Measurements from ENCODE around the gene VEGFC.

Gene VEGFC

GRCh38 chr4:176668324-176668723, 124.4 kb downstream of the VEGFC start:
- no peak for DNase-seq

DNA sequence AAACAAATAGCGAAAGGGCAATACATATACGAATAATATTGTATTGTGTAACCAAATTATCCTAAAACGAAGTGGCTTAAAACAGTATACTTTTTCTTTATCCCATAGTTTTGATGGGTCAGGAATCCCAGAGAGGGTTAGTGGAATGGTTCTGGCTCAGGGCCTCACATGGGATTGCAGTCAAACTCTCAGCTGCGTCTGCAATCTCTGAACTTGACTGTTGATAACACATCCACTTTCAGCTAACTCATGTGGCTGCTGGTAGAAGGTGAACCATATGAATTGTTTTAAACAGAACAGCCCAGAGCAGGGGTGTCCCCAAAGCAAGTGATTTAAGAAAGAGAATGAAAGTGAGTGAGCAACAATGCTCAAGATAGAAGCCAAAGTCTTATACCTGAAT, 127.8 kb downstream of the VEGFC start:
- DNase-seq, result no peak

GRCh38 chr4:176660561-176660960, 132.2 kb downstream of the VEGFC start:
- no peak for DNase-seq

GRCh38 chr4:176656108-176656507, 136.6 kb downstream of the VEGFC start:
- no peak for DNase-seq

GRCh38 chr4:176654565-176655216, 138.0 kb downstream of the VEGFC start:
- no peak for DNase-seq

- no peak for DNase-seq
Observed at GRCh38 chr4:176653401-176654220, 139.1 kb downstream of the VEGFC start.

DNA sequence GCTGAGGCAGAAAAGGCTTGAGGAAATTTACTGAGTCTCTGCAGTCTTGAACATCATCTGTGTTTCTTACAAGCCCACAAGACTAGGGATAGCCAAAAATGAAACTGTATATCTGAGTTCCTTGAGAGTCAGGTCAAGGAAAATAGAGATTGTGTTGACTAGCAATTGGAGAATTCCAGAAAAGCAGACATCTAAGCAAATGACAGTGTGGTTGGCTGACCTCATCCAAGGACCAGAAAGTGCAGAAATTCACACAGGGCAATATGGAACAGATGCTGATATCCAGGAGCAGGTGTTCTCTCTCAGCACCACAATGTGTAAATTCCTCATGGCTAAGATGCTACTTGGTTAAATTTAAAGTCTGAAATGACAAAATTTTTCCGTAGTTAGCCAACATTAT, 146.4 kb downstream of the VEGFC start:
- DNase-seq, result no peak

DNA sequence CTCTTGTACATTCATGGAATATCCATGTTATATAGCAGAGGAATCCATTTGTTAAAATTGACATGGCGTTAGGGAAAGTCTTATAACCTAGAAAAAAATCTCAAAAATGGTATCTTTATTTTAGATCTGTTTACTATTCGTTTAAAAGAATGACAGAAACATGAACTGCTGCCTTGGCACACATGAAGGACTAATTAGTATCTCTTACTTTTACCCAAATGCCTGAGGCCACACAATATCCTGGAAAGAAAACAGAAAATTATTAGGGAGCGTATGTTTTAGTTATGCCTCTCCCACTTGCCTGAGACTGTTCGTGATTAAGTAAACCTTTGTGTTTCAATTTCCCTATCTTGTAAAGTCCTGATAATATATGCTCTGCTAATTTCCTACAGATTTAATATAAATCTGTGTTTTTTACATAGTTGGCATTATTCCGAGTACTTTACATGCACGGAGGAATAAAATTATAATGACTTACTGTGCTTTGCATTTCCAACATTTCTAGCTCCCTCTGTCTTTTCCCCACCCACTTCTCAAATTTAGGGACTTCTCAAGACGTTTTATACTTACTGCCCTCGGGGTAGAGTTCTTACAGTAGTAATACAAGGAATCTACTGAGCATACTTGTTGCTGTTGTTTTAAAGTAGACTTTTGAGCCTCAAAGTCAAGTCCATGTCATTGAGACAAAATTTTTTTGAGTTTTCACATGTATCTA, 147.3 kb downstream of the VEGFC start:
- DNase-seq, result no peak

GRCh38 chr4:176642472-176642871, 150.2 kb downstream of the VEGFC start:
- DNase-seq, result no peak

- no peak for DNase-seq
Observed at GRCh38 chr4:176641237-176641636, 151.5 kb downstream of the VEGFC start.

DNA sequence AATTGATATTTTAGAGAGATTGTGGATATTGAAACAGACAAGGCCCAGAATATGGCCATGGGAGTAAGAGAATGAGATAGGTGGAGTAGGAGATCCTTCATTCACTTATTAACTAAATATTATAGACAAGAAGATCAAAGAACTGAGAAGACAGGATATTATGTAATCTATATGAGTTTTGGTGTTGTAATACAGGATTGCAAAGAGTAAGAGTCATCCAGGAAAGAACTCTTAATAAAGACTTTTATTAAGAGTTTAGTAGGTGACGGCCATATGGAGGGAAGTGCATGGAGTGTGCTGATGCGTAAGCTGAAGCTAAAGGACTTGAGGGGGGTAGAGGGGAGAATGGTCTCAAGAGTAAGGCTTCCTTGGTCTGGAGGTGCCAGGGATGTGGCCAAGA, 153.7 kb downstream of the VEGFC start:
- DNase-seq, result no peak

- DNase-seq, result no peak
Observed at GRCh38 chr4:176636292-176636691, 156.4 kb downstream of the VEGFC start.

DNA sequence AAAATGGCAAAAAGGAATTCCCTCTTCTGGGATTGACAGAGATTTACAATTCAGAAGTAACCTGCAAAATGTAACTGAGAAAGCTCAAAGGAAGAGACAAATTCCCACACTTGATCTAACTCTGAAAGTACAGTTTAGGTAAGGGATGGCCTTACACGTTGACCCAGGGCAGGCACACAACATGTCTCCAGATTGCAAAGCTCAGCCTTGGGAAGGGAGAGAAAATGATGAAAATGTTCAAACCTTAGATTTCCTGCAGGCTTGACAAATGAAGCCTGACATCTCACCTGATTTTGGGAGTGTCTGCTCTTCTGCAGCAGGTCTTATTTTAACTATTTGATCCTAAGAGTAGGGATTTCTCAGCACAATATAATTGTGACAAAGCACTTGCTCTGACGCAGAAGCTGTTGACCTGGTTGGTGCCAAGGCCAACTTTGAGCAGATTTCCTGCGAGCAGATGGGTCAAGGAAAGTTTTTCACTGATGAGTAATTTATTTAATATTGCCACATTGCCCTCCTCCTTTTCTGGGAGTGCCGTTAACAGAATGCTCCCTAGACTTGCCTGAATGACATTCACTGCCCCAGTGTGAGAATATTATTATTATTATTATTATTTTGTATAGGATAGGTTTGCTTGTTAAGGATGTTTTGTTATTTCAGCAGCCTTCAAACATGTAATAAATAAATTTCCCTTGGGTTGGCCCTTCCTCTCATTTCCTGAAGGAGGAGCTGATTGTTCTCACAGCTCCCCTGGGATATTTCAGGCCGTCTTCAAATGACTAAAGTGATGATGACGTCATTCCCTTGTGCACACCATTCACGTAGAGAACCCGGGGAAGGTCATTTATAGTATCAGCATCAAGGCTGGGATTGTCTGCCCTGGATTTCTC, 157.1 kb downstream of the VEGFC start:
- no peak for DNase-seq
